SK-N-SH treated with all-trans-retinoic acid at 6 μM for 48 hours (cell line): ENCODE measurements around the gene MYDGF.

Experiments used
- ATAC-seq: fragments of 200-7000 bp; cut with Tn5 transposase; 3 replicates; pipeline ENCODE4 v1.9.1; 2020; ENCODE audit warnings: mild to moderate bottlenecking, moderate library complexity
- ARNTL ChIP-seq: fragments of 450-650 bp; formaldehyde crosslinking; IDR thresholded peaks from 2 replicates; pipeline ENCODE4 v1.5.0; 2020; ENCODE audit warnings: low read depth, mild to moderate bottlenecking, moderate library complexity, borderline replicate concordance
- BACH2 ChIP-seq: fragments of 250-450 bp; sonication (Bioruptor Pico); IDR thresholded peaks from 2 replicates; pipeline ENCODE4 v1.9.0; 2021; ENCODE audit warnings: mild to moderate bottlenecking, borderline replicate concordance
- CREB5 ChIP-seq: fragments of 250-450 bp; sonication (Bioruptor Pico); IDR thresholded peaks from 2 replicates; pipeline ENCODE4 v1.5.1; 2020; ENCODE audit warnings: low read depth, mild to moderate bottlenecking, moderate library complexity
- CSDC2 ChIP-seq: fragments of 250-450 bp; sonication (Bioruptor Pico); IDR thresholded peaks from 2 replicates; pipeline ENCODE4 v1.5.0; 2020; ENCODE audit warnings: mild to moderate bottlenecking, moderate library complexity
- CSRNP3 ChIP-seq: fragments of 250-450 bp; sonication (Bioruptor Pico); IDR thresholded peaks from 2 replicates; pipeline ENCODE4 v1.5.1; 2021; ENCODE audit warnings: mild to moderate bottlenecking, moderate library complexity
- ESRRG ChIP-seq: fragments of 250-450 bp; sonication (Bioruptor Pico); IDR thresholded peaks from 2 replicates; pipeline ENCODE4 v1.6.1; 2021; ENCODE audit warnings: mild to moderate bottlenecking
- GLIS3 ChIP-seq: fragments of 250-450 bp; sonication (Bioruptor Pico); IDR thresholded peaks from 2 replicates; pipeline ENCODE4 v1.5.0; 2020; ENCODE audit warnings: mild to moderate bottlenecking, moderate library complexity
- ISL1 ChIP-seq: fragments of 250-450 bp; sonication (Bioruptor Pico); IDR thresholded peaks from 2 replicates; pipeline ENCODE4 v2.1.2; 2022; ENCODE audit warnings: mild to moderate bottlenecking, moderate library complexity
- OSR1 ChIP-seq: fragments of 250-450 bp; sonication (Bioruptor Pico); IDR thresholded peaks from 2 replicates; pipeline ENCODE4 v1.8.0; 2022; ENCODE audit warnings: moderate library complexity, mild to moderate bottlenecking, inconsistent platforms
- PATZ1 ChIP-seq: fragments of 250-450 bp; sonication (Bioruptor Pico); IDR thresholded peaks from 2 replicates; pipeline ENCODE4 v1.8.0; 2020; ENCODE audit warnings: mild to moderate bottlenecking, moderate library complexity, borderline replicate concordance
- POU6F1 ChIP-seq: fragments of 250-450 bp; sonication (Bioruptor Pico); IDR thresholded peaks from 2 replicates; pipeline ENCODE4 v1.8.0; 2021; ENCODE audit warnings: low read depth, mild to moderate bottlenecking, moderate library complexity, borderline replicate concordance
- PPARA ChIP-seq: fragments of 250-450 bp; sonication (Bioruptor Pico); IDR thresholded peaks from 2 replicates; pipeline ENCODE4 v1.5.0; 2020; ENCODE audit warnings: mild to moderate bottlenecking, borderline replicate concordance
- RARB ChIP-seq: fragments of 250-450 bp; sonication (Bioruptor Pico); IDR thresholded peaks from 2 replicates; pipeline ENCODE4 v1.8.0; 2021; ENCODE audit warnings: mild to moderate bottlenecking, moderate library complexity
- SNAI2 ChIP-seq: fragments of 250-450 bp; sonication (Bioruptor Pico); IDR thresholded peaks from 2 replicates; pipeline ENCODE4 v1.5.0; 2020; ENCODE audit warnings: mild to moderate bottlenecking, moderate library complexity
- TCF4 ChIP-seq: fragments of 250-450 bp; sonication (Bioruptor Pico); IDR thresholded peaks from 2 replicates; pipeline ENCODE4 v1.8.0; 2021; ENCODE audit warnings: mild to moderate bottlenecking, moderate library complexity, borderline replicate concordance
- TOX ChIP-seq: fragments of 250-450 bp; sonication (Bioruptor Pico); IDR thresholded peaks from 2 replicates; pipeline ENCODE4 v1.8.0; 2021; ENCODE audit warnings: mild to moderate bottlenecking, moderate library complexity, borderline replicate concordance
- TSHZ2 ChIP-seq: fragments of 250-450 bp; sonication (Bioruptor Pico); IDR thresholded peaks from 2 replicates; pipeline ENCODE4 v1.5.0; 2020; ENCODE audit warnings: mild to moderate bottlenecking, moderate library complexity
- ZC3H10 ChIP-seq: fragments of 250-450 bp; sonication (Bioruptor Pico); IDR thresholded peaks from 2 replicates; pipeline ENCODE4 v1.5.1; 2021; ENCODE audit warnings: mild to moderate bottlenecking, moderate library complexity
- ZFP3 ChIP-seq: fragments of 250-450 bp; sonication (Bioruptor Pico); IDR thresholded peaks from 2 replicates; pipeline ENCODE4 v1.5.0; 2020; ENCODE audit warnings: mild to moderate bottlenecking, moderate library complexity
- ZNF565 ChIP-seq: fragments of 450-650 bp; formaldehyde crosslinking; conservative IDR thresholded peaks from 2 replicates; pipeline ENCODE4 v1.5.0; 2020; ENCODE audit warnings: low read depth, mild to moderate bottlenecking, moderate library complexity
- ZNF70 ChIP-seq: fragments of 450-650 bp; formaldehyde crosslinking; IDR thresholded peaks from 2 replicates; pipeline ENCODE4 v1.5.0; 2020; ENCODE audit warnings: mild to moderate bottlenecking, moderate library complexity
- ZNF8 ChIP-seq: fragments of 450-650 bp; formaldehyde crosslinking; IDR thresholded peaks from 2 replicates; pipeline ENCODE4 v1.5.0; 2020; ENCODE audit warnings: mild to moderate bottlenecking, moderate library complexity

The MYDGF gene

GRCh38 chr19:4671185-4671851, 1.2 kb upstream of the MYDGF start (continued):
- TF ChIP-seq CREB5 (CRISPR knock-in tag) (no peak), TOX (CRISPR knock-in tag) (no peak), POU6F1 (no peak), ZNF70 (CRISPR knock-in tag) (no peak), ZC3H10 (no peak), ZFP3 (CRISPR knock-in tag) (no peak), ESRRG (CRISPR knock-in tag) (no peak), TCF4 (CRISPR knock-in tag) (no peak), PPARA (no peak), ZNF565 (CRISPR knock-in tag) (no peak), ZNF8 (CRISPR knock-in tag) (no peak), SNAI2 (CRISPR knock-in tag) (no peak), BACH2 (CRISPR knock-in tag) (no peak)

GRCh38 chr19:4664642-4665041, 5.5 kb downstream of the MYDGF start:
- ATAC-seq: no peak

More at GRCh38 chr19:4664642-4665041, 5.5 kb downstream of the MYDGF start:
- no peak for TF ChIP-seq GLIS3
- TF ChIP-seq TOX (CRISPR knock-in tag): no peak
- TF ChIP-seq ZFP3 (CRISPR knock-in tag): no peak
- TF ChIP-seq ARNTL (CRISPR knock-in tag): no peak
- TF ChIP-seq ZC3H10: no peak
- TF ChIP-seq POU6F1: no peak
- TF ChIP-seq PPARA: no peak
- no peak for TF ChIP-seq TSHZ2 (CRISPR knock-in tag)
- no peak for TF ChIP-seq OSR1 (CRISPR knock-in tag)
- no peak for TF ChIP-seq ZNF8 (CRISPR knock-in tag)
- TF ChIP-seq TCF4 (CRISPR knock-in tag): no peak
- no peak for TF ChIP-seq ZNF565 (CRISPR knock-in tag)
- TF ChIP-seq CREB5 (CRISPR knock-in tag): no peak
- no peak for TF ChIP-seq RARB (CRISPR knock-in tag)
- no peak for TF ChIP-seq CSRNP3 (CRISPR knock-in tag)
- TF ChIP-seq CSDC2: no peak
- no peak for TF ChIP-seq ISL1
- TF ChIP-seq ZNF70 (CRISPR knock-in tag): no peak
- TF ChIP-seq ESRRG (CRISPR knock-in tag): no peak
- TF ChIP-seq PATZ1 (CRISPR knock-in tag): no peak
